SH-SY5Y (cell line): Measurements from ENCODE around the gene ALDH7A1.

Source experiments
- GATA2 ChIP-seq: IDR thresholded peaks from 2 replicates; pipeline ENCODE4 v1.6.1; 2011; ENCODE audit warnings: mild to moderate bottlenecking, low read depth, low read length
- GATA3 ChIP-seq: IDR thresholded peaks from 2 replicates; pipeline ENCODE4 v1.6.1; 2011; ENCODE audit warnings: low read depth, mild to moderate bottlenecking, low read length, moderate library complexity

- TF ChIP-seq GATA2 (no peak), GATA3 (no peak)
Observed at GRCh38 chr5:126599499-126599898, 4.5 kb upstream of the ALDH7A1 start.
